ENCODE data around the gene IQUB. TPM values are rescaled to one million over a fixed set of nuclear protein-coding genes. Genes with fewer than 3 reads are reported as not detected.

Gene IQUB
- total RNA-seq, 4 donors from 2014 or later = 5.4 to 11.7 (median 11.5) TPM

DNA sequence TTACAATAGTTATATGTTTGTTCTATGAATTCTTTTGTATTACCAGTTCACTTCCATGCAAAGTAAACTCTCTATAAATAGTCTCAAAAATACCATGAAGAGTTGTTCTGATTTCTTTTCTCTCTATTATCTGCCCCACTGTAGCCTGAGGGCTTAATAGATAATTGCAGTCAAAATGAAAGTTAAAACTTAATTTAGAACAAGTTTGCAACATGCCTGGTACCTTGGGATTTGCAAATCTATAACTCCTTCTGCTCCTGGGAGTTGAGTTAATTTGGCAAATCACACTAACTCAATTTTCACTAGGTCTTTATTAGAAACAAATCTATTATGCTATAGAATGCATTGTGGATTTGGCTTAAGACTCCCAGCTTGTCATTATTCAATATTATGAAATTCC, 45.0 kb upstream of the IQUB start:
- H3K9me3 ChIP-seq = no peaks in the 10 kb centered on the region
- peaks cover 0 to 3% of the 10 kb centered on the region in 2 donors for H3K4me1 ChIP-seq
- intact Hi-C loops (cut with DNase I) = no loop called here
- H3K27me3 ChIP-seq = no peaks in the 10 kb centered on the region
- no peak for DNase-seq
- TF ChIP-seq, protein P1, sequence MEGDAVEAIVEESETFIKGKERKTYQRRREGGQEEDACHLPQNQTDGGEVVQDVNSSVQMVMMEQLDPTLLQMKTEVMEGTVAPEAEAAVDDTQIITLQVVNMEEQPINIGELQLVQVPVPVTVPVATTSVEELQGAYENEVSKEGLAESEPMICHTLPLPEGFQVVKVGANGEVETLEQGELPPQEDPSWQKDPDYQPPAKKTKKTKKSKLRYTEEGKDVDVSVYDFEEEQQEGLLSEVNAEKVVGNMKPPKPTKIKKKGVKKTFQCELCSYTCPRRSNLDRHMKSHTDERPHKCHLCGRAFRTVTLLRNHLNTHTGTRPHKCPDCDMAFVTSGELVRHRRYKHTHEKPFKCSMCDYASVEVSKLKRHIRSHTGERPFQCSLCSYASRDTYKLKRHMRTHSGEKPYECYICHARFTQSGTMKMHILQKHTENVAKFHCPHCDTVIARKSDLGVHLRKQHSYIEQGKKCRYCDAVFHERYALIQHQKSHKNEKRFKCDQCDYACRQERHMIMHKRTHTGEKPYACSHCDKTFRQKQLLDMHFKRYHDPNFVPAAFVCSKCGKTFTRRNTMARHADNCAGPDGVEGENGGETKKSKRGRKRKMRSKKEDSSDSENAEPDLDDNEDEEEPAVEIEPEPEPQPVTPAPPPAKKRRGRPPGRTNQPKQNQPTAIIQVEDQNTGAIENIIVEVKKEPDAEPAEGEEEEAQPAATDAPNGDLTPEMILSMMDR (IDR thresholded peaks at IDR 0.05) = no peak
- TF ChIP-seq POLR2A (IDR thresholded peaks at IDR 0.05) = no peak
- H3K27ac ChIP-seq = no peak overlapping the region
- H3K4me3 ChIP-seq (replicated peaks in 1 of 3) = no peak overlapping the region
- no peaks in the 10 kb centered on the region for H3K36me3 ChIP-seq

DNA sequence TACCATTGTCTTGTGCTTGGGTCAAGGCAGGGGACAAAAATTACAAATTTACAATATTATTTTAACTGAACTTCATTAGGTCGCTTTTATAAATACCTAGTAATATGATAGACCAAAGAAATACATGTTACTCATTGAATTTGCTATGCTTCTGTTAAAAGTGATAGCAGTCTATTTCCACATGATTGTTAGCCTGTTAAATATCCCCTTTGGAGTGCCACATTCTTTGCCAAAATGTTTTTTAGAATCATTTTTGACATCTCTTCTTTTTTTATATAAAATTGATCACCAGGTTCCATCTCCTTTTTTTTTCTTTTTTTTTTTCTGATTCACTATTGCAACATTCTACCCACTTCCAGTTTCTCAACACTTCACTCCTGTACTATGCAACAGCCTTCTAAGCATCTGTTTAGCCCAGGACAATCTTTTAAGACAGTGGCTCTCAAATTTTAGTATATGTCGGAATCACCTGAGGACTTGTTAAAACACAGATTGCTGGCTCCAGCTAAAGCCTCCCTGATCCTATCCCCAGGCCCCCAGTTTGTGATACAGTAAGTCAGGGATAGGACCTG, 39.6 kb upstream of the IQUB start:
- no peak overlapping the region for H3K4me3 ChIP-seq (replicated peaks in 1 of 3)
- H3K9me3 ChIP-seq = no peaks in the 10 kb centered on the region
- WGBS, 2 donors = 88 to 95% methylated on average over 2 of the region's 2 CpGs
- no peaks in the 10 kb centered on the region for H3K36me3 ChIP-seq
- intact Hi-C loops (cut with DNase I) = no loop called here
- no peaks in the 10 kb centered on the region for H3K4me1 ChIP-seq
- no peak for TF ChIP-seq POLR2A (IDR thresholded peaks at IDR 0.05)
- TF ChIP-seq, protein P1 (IDR thresholded peaks at IDR 0.05) = no peak
- no peaks in the 10 kb centered on the region for H3K27me3 ChIP-seq
- no peak overlapping the region for H3K27ac ChIP-seq
- no peak for DNase-seq

DNA sequence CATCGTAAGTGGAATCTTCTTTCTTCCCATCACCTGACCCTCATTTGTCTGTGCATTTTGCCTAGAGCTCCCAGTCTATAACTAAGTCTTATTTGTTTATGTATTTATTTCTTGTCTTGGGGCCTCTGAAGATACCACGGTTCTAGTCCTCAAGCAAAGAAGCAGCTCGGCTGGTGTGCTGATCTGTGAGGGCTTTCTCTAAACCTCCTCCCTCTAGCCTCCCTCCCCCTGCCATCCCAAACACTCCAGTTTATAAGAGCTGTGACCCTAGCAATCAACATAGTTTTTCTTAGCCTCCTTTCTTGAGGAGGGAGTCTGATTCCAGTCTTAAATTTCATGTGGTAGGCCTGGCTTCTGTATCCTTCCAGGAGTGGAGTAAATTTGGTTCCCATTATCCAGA, 38.9 kb upstream of the IQUB start:
- no peaks in the 10 kb centered on the region for H3K36me3 ChIP-seq
- 68 to 69% methylated on average over 3 of the region's 3 CpGs for WGBS, 2 donors
- intact Hi-C loops (cut with DNase I) = no loop called here

DNA sequence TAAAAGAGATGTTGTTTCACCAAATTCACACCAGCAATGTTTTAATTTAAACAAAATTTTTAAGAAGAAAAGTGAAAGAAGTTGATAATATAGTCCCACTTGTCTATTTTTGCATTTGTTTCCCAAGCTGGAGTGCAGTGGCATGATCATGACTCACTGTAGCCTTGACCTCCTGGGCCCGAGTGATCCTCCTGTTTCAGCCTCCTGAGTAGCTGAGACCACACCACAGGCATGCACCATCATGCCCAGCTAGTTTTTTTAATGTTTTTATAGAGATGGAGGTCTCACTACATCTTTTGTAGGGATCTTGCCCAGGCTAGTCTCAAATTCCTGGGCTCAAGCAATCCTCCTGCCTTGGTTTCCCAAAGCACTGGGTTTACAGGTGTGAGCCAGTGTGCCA, 37.3 kb upstream of the IQUB start:
- Histone ChIP-seq H3K9me3 (no peaks in the 10 kb centered on the region), H3K4me1 (no peaks in the 10 kb centered on the region), H3K4me3 (replicated peaks in 1 of 3) (no peak overlapping the region), H3K27me3 (no peaks in the 10 kb centered on the region), H3K27ac (no peak overlapping the region), H3K36me3 (no peaks in the 10 kb centered on the region)
- TF ChIP-seq, protein P1 (IDR thresholded peaks at IDR 0.05) = no peak
- TF ChIP-seq POLR2A (IDR thresholded peaks at IDR 0.05) = no peak
- 95 to 96% methylated on average over 1 of the region's 1 CpG for WGBS, 2 donors
- intact Hi-C loops (cut with DNase I) = no loop called here
- no peak for DNase-seq

More for the DNA sequence above, 38.9 kb upstream of the IQUB start:
- Histone ChIP-seq H3K27me3 (no peaks in the 10 kb centered on the region), H3K4me3 (replicated peaks in 1 of 3) (no peak overlapping the region), H3K27ac (no peak overlapping the region), H3K4me1 (no peaks in the 10 kb centered on the region), H3K9me3 (no peaks in the 10 kb centered on the region)
- TF ChIP-seq, protein P1 (IDR thresholded peaks at IDR 0.05) = no peak
- no peak for TF ChIP-seq POLR2A (IDR thresholded peaks at IDR 0.05)
- no peak for DNase-seq

DNA sequence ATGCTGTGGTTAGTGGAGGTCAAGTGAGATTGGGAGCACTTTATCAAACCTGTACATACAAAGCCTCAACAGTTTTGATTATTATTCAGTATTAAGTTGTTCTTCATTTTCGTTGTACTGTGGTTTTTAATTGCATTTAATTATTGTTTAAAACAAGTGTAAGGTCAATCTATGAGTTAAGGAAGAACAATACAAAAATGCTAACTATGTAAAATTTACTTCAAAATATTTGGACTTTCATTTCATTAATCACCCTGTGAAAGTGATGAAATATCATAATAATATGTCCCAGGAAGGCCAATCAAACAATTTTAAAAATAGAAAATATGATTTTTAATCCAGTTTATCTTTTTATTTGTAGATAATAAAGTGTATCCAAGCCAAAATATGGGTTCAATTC, 36.8 kb upstream of the IQUB start:
- H3K27me3 ChIP-seq = no peaks in the 10 kb centered on the region
- WGBS, 2 donors = 59 to 61% methylated on average over 1 of the region's 1 CpG
- H3K4me3 ChIP-seq (replicated peaks in 1 of 3) = no peak overlapping the region
- no peak overlapping the region for H3K27ac ChIP-seq
- H3K4me1 ChIP-seq = no peaks in the 10 kb centered on the region
- TF ChIP-seq POLR2A (IDR thresholded peaks at IDR 0.05) = no peak
- TF ChIP-seq, protein P1 (IDR thresholded peaks at IDR 0.05) = no peak
- DNase-seq = no peak
- H3K9me3 ChIP-seq = no peaks in the 10 kb centered on the region
- no peaks in the 10 kb centered on the region for H3K36me3 ChIP-seq
- intact Hi-C loops (cut with DNase I) = no loop called here

Measured in thyroid gland (tissue), 4 donors.